Activated CD4-positive, alpha-beta T cell treated with anti-CD3 and anti-CD28 coated beads, Interleukin-10, Interleukin-2, amounts not matched to agents 100 ng/mL and 50 ng/mL, durations not matched to agents 16 hours and 8 hours (primary cell): ENCODE results near the gene LDLRAD4.

Source experiments
- DNase-seq: peaks from one replicate; pipeline ENCODE4 v3.0.0-alpha.2; 2020

The LDLRAD4 gene

DNA sequence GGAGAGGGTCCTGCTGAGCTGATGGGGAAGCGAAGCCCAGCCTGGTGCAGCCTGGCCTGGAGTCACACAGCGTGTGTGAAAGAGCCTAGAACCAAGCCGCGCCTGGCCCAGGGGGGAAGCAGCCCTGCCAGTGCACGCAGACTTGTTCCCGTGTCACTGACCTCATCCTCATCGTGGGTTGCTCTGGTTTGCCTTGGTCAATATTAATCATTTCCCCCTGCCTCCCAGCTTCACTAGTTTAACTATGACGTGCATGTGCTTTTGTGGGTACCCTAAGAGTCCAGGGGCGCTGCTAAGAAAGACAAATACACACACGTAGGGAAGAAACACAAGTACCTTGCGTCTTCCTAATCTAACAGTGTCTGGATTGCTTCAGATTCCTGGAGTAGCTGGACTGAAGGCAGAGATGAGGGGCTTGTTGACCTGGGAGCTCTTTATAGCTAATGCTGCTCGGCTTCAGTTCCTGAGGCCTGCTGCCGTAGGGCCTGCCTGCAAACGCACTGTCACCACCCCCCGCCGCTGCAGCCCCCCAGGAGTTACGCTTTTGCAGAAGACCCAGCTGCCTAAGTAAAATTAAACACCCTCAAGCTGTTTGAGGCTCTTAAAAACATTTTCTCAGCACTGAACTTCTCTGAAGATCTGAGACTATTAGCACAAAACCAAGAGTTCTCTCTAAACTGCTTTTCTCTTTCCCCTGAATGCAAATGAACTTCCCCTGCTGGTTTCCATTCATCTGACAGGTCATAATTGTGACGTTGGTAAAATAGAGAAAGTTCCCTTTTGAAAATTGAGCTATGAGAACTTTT lies 348.6 kb downstream of the LDLRAD4 start:
- DNase-seq, result peak; percentile 60

- DNase-seq, result peak; percentile 67
Observed at GRCh38 chr18:13568443-13569392, 350.2 kb downstream of the LDLRAD4 start.

DNA sequence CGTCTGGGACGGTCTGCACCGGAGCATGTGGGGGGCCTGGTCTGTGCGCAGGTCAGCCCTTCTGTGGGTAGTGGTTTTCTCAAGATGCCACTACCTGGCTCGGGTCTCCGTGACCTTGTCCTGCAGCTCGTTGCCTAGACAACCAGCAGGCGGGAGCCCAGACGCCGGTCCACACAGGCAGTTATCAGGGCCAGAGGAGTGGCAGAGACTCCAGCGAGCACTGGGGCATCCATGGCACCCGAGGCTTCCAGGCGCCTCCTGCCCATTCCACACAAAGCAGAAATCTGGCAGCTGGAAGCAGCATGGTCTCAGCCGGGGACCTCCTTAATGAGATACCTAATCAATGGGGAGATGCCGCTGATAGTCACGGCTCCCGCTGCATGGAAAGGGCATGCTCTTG lies 351.7 kb downstream of the LDLRAD4 start:
- no peak for DNase-seq

GRCh38 chr18:13570856-13571495 lies 352.4 kb downstream of the LDLRAD4 start:
- DNase-seq, result peak; percentile 50

DNA sequence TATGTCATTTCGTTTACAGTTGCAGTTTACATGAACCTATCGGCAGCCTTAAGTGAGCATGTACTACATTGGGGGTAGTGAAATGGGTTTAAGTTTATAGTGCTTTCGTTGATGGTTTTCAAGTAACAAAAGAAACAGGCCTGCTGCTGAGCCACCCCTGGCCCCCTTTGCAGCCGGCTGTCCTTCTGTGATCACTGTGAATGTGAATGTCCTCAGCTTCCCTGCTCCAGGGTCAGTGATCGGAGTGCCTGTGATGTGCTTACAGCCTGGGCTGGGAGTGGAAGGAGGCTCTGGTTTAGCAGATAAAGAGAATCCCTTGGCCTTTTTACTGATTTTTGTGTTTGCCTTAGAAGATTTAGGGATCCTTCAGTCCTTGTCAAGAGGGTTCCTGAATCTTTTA lies 353.6 kb downstream of the LDLRAD4 start:
- no peak for DNase-seq

GRCh38 chr18:13572721-13573120 lies 354.2 kb downstream of the LDLRAD4 start:
- DNase-seq, result no peak

DNA sequence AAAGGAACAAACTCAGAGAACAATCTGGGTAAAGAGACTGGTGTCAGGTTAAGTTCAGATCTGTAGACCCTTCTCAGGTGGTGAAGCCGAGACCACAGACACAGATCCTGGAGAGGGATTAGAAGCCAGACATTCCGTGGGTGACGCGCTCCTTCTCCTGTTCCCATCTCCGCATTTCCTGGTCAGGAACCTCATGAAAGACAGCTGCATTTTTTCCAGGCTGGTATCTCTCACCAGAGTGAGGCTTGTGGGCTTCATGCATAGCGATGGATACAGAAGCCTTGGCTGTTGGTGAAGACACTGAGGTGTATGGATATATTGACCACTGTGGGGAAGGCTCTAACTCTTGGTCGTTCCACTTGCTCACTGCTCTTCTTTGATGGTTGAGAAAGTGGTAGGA lies 355.2 kb downstream of the LDLRAD4 start:
- no peak for DNase-seq

GRCh38 chr18:13574355-13574754 lies 355.8 kb downstream of the LDLRAD4 start:
- DNase-seq, result no peak

DNA sequence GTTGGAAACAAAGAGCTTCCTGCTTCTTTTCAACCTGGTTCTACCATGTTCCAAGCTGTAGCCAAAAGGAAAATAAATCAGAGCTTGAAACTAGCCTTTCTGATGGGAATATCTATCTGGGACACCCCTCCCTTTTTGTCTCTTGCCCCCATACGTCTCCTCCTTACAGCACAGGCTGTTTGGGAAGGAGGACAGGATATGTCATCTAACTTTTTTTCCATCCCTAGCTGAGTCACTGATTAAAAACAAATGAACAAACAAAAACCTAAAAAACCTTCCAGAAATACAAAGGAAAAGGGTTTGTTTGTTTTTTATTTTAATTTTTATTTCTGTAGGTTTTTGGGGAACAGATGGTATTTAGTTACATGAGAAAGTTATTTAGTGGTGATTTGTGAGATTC lies 356.2 kb downstream of the LDLRAD4 start:
- DNase-seq, result no peak

- no peak for DNase-seq
Observed at GRCh38 chr18:13576598-13576997, 358.0 kb downstream of the LDLRAD4 start.

DNA sequence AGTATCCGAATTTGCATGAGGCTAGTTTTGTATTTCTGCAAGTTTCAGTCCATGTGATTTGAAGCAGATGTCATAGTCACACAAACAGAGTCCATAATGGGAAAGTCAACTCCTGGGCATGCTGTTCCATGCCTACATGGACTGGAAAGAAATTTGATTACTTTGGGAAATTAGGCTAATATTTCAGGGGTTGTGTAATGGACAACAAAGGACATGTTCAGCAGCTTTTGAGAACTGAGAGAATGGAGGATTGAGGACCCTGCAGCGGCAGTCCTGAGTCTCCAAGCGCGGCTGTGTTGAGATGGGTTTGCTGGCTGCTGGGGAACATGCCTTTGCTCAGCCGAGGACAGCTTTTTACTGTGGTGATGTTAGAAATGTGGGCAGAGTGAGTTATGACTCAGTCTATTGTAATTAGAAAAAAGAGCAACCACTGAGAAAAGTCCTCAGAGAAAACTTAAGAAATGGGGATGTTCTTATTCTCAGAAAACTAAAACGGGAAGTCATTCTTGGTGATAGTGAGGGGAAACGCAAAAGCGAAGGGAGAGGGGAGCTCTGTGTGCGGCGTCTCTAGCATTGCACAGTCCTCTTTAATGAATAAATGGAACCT lies 358.6 kb downstream of the LDLRAD4 start:
- peak; percentile 85 for DNase-seq

DNA sequence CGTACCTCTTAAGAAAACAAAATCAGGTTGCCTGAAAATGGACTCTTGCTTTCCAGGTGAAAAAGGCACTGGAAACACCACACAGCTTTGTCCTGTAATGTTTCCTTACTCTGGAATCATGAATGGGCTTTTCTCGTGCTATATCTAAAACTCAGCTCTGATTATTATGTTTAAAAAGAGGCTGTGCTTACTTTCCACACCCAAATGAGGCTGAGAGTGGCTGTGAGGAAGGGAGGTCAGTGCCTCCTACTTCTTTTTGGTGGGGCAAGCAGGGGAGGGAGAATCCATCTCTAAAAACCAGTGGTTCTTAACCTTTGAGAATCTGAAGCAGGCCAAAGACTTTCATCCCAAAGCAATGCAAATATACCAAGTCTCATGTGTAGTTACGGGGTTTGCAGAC lies 359.2 kb downstream of the LDLRAD4 start:
- no peak for DNase-seq

DNA sequence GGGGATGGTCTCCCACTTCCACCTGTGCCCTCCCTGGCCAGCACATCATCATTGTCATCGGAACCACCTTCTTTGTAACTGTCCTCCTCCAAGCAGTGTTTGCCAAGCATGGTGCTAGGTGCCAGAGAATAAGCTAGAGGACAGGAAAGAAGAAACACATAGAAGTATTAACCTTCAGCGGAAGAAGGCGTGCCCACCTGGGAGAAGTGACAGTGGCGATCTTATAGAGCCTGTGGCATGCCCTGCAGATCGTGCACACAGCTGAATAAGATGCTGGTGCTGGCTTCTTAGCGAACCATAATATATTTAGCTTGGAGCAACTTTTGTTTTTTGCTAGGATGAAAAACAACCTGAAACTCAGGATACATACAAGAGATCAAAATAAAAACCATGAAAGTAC lies 359.8 kb downstream of the LDLRAD4 start:
- DNase-seq, result no peak

DNA sequence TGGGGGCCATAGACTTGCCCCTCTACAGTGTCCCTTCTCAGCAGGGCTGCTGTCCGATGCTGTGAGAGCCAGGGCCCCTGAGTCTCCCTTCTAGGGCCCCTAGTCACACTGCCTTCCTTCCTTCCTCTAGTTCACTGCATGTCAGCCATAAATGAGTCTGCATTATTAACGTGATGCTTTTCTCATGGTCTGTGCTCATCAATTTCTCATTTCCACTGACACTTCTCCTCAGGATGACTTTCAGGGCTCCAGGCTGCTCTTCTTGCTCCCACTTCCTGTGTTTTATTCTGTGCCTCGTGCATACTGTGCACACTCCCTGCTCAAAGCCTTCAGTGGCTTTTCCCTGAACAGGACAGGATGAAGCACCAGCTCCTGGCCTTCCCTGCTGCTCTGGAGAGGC lies 361.3 kb downstream of the LDLRAD4 start:
- DNase-seq, result peak; percentile 29

GRCh38 chr18:13580351-13580750 lies 361.8 kb downstream of the LDLRAD4 start:
- no peak for DNase-seq

- no peak for DNase-seq
Observed at GRCh38 chr18:13580991-13581390, 362.4 kb downstream of the LDLRAD4 start.

DNA sequence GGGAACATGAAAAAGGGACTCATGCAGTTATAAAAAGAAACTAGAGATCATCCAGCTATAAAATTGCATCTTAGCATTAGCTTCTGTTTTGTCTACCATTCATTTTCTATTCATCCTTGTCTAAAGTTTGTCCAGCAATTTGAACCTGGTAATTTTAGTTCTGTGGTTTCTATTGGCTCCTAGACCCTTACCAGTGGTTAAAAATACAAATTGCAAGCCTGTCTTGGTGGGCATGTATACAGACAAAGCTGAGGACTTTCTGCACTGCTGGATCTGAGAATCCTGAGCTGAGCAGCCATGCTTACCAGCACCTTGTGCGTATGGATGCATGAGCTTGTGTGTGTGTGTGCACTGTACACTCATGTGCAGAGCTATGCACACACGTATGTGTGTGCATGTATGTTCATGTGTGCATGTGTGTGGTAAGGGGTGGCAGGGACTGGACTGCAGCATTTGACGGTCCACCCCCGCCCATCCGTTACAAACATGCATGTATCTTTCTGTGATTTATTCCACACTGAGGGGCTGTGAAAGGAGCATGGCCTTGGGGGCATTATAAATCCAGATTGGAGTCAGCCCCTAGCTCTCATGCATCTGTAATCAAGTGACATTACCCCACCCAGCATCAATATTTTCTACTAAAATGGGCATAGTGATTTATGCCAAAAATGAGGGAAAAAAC lies 363.1 kb downstream of the LDLRAD4 start:
- no peak for DNase-seq

DNA sequence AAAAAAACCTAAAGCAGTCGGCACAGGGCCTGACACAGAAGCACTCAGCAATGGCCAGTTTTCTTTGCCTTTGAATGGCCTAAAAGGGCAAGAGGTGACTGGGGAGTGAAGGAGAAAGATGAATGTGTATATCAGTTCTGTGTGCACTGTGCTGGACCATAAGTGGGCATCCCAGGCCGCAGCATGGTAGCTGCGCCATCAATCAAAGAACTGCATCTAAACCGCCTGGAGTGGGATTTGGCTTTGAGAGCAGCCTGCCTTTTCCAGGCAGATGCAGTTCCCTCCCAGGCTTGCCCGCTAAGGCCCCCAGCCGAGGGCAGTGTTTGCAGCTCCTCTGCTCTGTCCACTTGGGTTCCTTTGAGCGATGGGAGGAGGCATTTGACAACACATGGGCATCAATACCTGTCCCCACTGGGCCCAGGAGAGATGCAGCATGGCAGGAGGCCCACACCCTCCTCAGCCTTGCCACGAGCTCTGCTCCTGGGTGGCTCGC lies 363.7 kb downstream of the LDLRAD4 start:
- DNase-seq, result no peak

DNA sequence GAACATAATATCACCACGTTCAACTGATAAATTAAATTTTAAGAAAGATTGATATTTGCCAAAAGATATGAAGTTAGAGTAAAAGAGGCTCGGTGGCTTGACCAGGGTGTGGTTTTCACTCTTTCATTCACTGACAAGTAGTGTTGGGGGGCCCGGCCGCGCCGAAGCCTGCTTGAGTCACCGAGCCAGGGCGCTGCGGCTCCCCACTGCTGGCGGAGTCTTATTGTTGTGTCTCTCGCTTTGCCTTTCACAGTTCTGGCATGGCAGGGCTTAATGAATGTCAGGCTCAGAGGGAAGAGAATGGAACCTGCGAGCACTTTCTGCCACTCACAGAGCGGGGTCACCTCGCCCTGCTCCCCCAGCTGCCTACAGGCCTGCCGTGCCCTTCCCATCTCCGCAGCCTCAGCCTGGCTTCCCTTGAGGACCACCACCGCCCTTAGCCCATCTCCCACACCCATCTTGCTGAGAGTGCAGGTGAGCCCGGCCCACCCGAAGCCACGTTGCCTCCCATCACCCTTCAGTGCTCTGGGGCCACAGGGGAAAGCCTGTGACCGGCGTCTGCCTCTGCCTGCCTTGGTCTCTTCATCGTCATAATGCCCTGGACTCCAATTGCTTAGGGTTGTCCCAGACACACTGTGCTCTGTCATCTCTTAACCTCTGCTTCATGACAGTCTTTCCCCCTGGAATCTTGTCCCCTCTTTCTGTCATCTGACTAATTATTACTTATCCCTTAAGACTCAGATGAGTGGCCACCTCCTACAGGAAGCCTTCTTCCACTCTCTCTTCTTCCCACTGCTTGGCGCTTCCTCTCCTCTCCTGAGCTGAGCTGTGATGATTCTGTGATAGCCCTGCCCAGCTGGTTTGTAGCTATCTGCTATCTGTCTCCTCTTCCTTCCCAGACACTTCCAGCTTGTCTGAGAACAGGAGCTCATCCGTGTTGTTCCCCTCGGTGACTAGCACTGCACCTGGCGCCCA lies 365.3 kb downstream of the LDLRAD4 start:
- DNase-seq, result no peak

DNA sequence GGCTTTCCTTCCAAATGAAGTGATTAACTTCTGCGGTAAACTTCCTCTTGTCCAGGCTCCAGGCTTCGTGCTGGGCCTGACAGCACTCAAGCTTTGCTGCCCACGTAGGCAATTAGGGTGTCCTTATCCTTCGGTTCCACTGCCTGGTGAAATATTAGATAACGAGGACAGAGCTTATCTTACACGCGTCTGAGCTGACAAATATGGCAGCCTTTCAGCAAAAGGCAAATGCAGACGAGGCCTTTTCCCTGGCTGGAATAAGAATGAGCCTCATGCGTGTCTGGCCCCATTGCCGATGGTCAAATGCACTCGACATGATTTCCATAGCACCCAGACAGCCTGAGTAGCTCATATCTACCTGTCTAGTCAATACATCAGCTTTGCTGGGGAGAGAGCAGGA lies 366.3 kb downstream of the LDLRAD4 start:
- no peak for DNase-seq
